Spleen (tissue), 11 donors: ENCODE measurements around the gene LDAH. TPM values are rescaled to one million over a fixed set of nuclear protein-coding genes. Genes with fewer than 3 reads are reported as not detected.

ENCODE experiments used
- DNase-seq: peaks from one replicate; pipeline ENCODE4 v3.0.0-alpha.2; 2020
- H3K27ac ChIP-seq, 8 donors: fragments of 200-600 bp; sonication (generic) in 7 of 8; 1 replicate in 4 of 8; 2 replicates in 4 of 8; pipeline versions ENCODE4 v1.5.0 to v1.8.0; 2016 to 2021; ENCODE audit warnings: inconsistent platforms in 4 of 8, mild to moderate bottlenecking in 4 of 8, moderate library complexity in 1 of 8
- H3K27me3 ChIP-seq, 7 donors: fragments of 200-600 bp; sonication (generic) in 6 of 7; replicated peaks in 1 of 7; 1 replicate in 4 of 7; 2 replicates in 3 of 7; pipeline versions ENCODE4 v1.5.0 to v1.8.0; 2016 to 2021; ENCODE audit warnings: inconsistent platforms in 3 of 7, mild to moderate bottlenecking in 1 of 7
- H3K36me3 ChIP-seq, 6 donors: fragments of 200-600 bp; sonication (generic) in 5 of 6; 1 replicate in 4 of 6; 2 replicates in 2 of 6; pipeline versions ENCODE4 v1.5.0 to v1.8.0; 2016 to 2021; ENCODE audit warnings: inconsistent platforms in 2 of 6
- H3K4me1 ChIP-seq, 6 donors: fragments of 200-600 bp; sonication (generic) in 5 of 6; 1 replicate in 3 of 6; 2 replicates in 3 of 6; pipeline versions ENCODE4 v1.5.0 to v1.8.0; 2016 to 2021; ENCODE audit warnings: inconsistent platforms in 3 of 6
- H3K4me3 ChIP-seq, 8 donors: fragments of 200-600 bp; sonication (generic) in 7 of 8; 1 replicate in 4 of 8; 2 replicates in 4 of 8; pipeline versions ENCODE4 v1.5.0 to v1.8.0; 2016 to 2021; ENCODE audit warnings: inconsistent platforms in 4 of 8, mild to moderate bottlenecking in 4 of 8, moderate library complexity in 2 of 8
- H3K9me3 ChIP-seq, 8 donors: fragments of 200-600 bp; sonication (generic) in 7 of 8; 1 replicate in 4 of 8; 2 replicates in 4 of 8; pipeline versions ENCODE4 v1.5.0 to v1.8.0; 2016 to 2021; ENCODE audit warnings: inconsistent platforms in 4 of 8
- CTCF ChIP-seq, 11 experiments: fragments of 200-600 bp in 7 of 11; fragments of 450-650 bp in 4 of 11; sonication (generic) in 4 of 11; IDR thresholded peaks in 8 of 11; conservative IDR thresholded peaks in 3 of 11; 1 replicate in 7 of 11; 2 replicates in 4 of 11; pipeline versions ENCODE4 v1.4.0 to v1.8.0; 2016 to 2021; ENCODE audit warnings: antibody characterized with exemption in 11 of 11, inconsistent platforms in 4 of 11, mild to moderate bottlenecking in 1 of 11
- POLR2A ChIP-seq, 3 donors: fragments of 450-650 bp; IDR thresholded peaks; one replicate each; pipeline ENCODE4 v1.5.1; 2017; ENCODE audit warnings: antibody characterized with exemption in 3 of 3, mild to moderate bottlenecking in 1 of 3
- POLR2AphosphoS5 ChIP-seq, 3 donors: sonication (generic); formaldehyde crosslinking; IDR thresholded peaks; one replicate each; pipeline ENCODE4 v1.5.1; 2017; ENCODE audit warnings: antibody characterized with exemption in 3 of 3
- WGBS, 5 donors: extraction: QIAGEN DNeasy Blood & Tissue Kit in 3 of 5; methylation state at CpG; one replicate each; pipeline versions ENCODE4 v1.1.5 to v1.1.7; 2013 to 2018; 5-methylcytosine and 5-hydroxymethylcytosine counted together
- intact Hi-C: fragments of 100-400 bp; cut with DNase I; formaldehyde crosslinking; loops from one replicate; pipeline ENCODE4 v1.15.0; 2023; ENCODE audit warnings: low total_unique reads
- polyA plus RNA-seq, 3 donors: library from polyadenylated mRNA; stranded (reverse); fragments of 200-250 nt; gene quantifications; one replicate each; pipeline ENCODE4 v1.2.1, GENCODE V29; 2013
- total RNA-seq, 7 donors: library from RNA; depleted of rRNA in 3 of 7; stranded (reverse); fragments of >200 nt in 3 of 7; fragmentation: NEBNext Ultra II Directional in 4 of 7; extraction: Animal tissue kit (Norgen Biotek cat#: 25700) in 4 of 7; gene quantifications; one replicate each; pipeline versions ENCODE4 v1.1.0 to v1.2.1, GENCODE V29; 2016 to 2021
- donor health status: healthy with polysubstance abuse.
- donor health status: DM: no; HTN: no; CAD: no; lungs with moderate emphysema.
- donor health status: DM: no; HTN: no; CAD: no.
- donor health status: Bipolar disorder and iron deficiency.
- donor health status: healthy.
- donor health status: DM: no; HTN: no; CAD: no.
- donor health status: DM: yes; HTN: yes; CAD: no.

Gene LDAH
- total and polyA plus RNA-seq, 10 donors: 5.8 to 33.2 (median 21.1) TPM

- intact Hi-C loops: no loop called here
- H3K36me3 ChIP-seq: peaks cover 0 to 99% (median 69%) of the 10 kb centered on the region in 6 donors
- TF ChIP-seq CTCF (IDR thresholded peaks at IDR 0.05 in 8 of 11, conservative IDR thresholded peaks at IDR 0.05 in 3 of 11) (no peak), POLR2AphosphoS5 (IDR thresholded peaks at IDR 0.05) (no peak), POLR2A (IDR thresholded peaks at IDR 0.05) (no peak)
Observed at GRCh38 chr2:20640411-20641122, 182.3 kb downstream of the LDAH start.

GRCh38 chr2:20638646-20639430 is 184.1 kb downstream of the LDAH start:
- DNase-seq: peak; percentile 57
- Histone ChIP-seq H3K9me3 (no peaks in the 10 kb centered on the region), H3K36me3 (peaks cover 0 to 97% (median 53%) of the 10 kb centered on the region in 6 donors), H3K4me1 (peaks cover 12 to 40% (median 29%) of the 10 kb centered on the region in 6 donors), H3K4me3 (no peak overlapping the region), H3K27me3 (no peaks in the 10 kb centered on the region), H3K27ac (no peak overlapping the region)
- WGBS, 5 donors: 84 to 94% (median 93%) methylated on average over 10 to 15 of the region's 15 CpGs
- no peak for TF ChIP-seq CTCF (IDR thresholded peaks at IDR 0.05 in 8 of 11, conservative IDR thresholded peaks at IDR 0.05 in 3 of 11)
- TF ChIP-seq POLR2A (IDR thresholded peaks at IDR 0.05): no peak
- TF ChIP-seq POLR2AphosphoS5 (IDR thresholded peaks at IDR 0.05): no peak
- intact Hi-C loops: loop anchor here (2.0 kb wide), 1 partner anchor 196 kb away; no protein-coding TSS in a partner anchor

More at GRCh38 chr2:20640411-20641122, 182.3 kb downstream of the LDAH start:
- Histone ChIP-seq H3K9me3 (no peaks in the 10 kb centered on the region), H3K4me3 (no peak overlapping the region), H3K4me1 (peaks cover 5 to 23% (median 14%) of the 10 kb centered on the region in 6 donors), H3K27ac (no peak overlapping the region), H3K27me3 (no peaks in the 10 kb centered on the region)
- 83 to 95% (median 89%) methylated on average over 8 to 14 of the region's 14 CpGs for WGBS, 5 donors
- no peak for DNase-seq

GRCh38 chr2:20638014-20638413 is 184.9 kb downstream of the LDAH start:
- no peaks in the 10 kb centered on the region for H3K9me3 ChIP-seq
- no peak overlapping the region for H3K27ac ChIP-seq
- no peaks in the 10 kb centered on the region for H3K27me3 ChIP-seq
- WGBS, 5 donors: 81 to 90% (median 83%) methylated on average over 10 to 13 of the region's 13 CpGs
- no peak overlapping the region for H3K4me3 ChIP-seq
- intact Hi-C loops: loop anchor here (2.0 kb wide), 1 partner anchor 195 kb away; no protein-coding TSS in a partner anchor
- peaks cover 0 to 97% (median 48%) of the 10 kb centered on the region in 6 donors for H3K36me3 ChIP-seq
- H3K4me1 ChIP-seq: peaks cover 14 to 46% (median 33%) of the 10 kb centered on the region in 6 donors
- TF ChIP-seq POLR2AphosphoS5 (IDR thresholded peaks at IDR 0.05): peak in 1 of 3 donors; percentile 13
- TF ChIP-seq POLR2A (IDR thresholded peaks at IDR 0.05): no peak
- DNase-seq: no peak

- Histone ChIP-seq H3K36me3 (peaks cover 0 to 100% (median 45%) of the 10 kb centered on the region in 6 donors), H3K9me3 (no peaks in the 10 kb centered on the region), H3K27me3 (no peaks in the 10 kb centered on the region), H3K27ac (no peak overlapping the region), H3K4me3 (no peak overlapping the region), H3K4me1 (peaks cover 12 to 42% (median 27%) of the 10 kb centered on the region in 6 donors)
- 74 to 89% (median 77%) methylated on average over 9 to 13 of the region's 13 CpGs for whole genome bisulfite sequencing, 5 donors
- peak; percentile 70 for DNase-seq
- intact Hi-C loops: no loop called here
- TF ChIP-seq POLR2A (IDR thresholded peaks at IDR 0.05): no peak
- no peak for TF ChIP-seq CTCF (IDR thresholded peaks at IDR 0.05 in 8 of 11, conservative IDR thresholded peaks at IDR 0.05 in 3 of 11)
- TF ChIP-seq POLR2AphosphoS5 (IDR thresholded peaks at IDR 0.05): no peak
Observed at GRCh38 chr2:20637147-20637546, 185.8 kb downstream of the LDAH start.
